Heart left ventricle (tissue), 13 donors: ENCODE results near the gene CCDC93.

Experiments used
- CTCF ChIP-seq, 12 donors: fragments of 200-600 bp; sonication (generic) in 4 of 12; IDR thresholded peaks; one replicate each; pipeline versions ENCODE4 v1.5.0 to v1.8.0; 2018 to 2022; ENCODE audit warnings: antibody characterized with exemption in 12 of 12, mild to moderate bottlenecking in 5 of 12
- POLR2A ChIP-seq, 2 donors: fragments of 450-650 bp; IDR thresholded peaks; one replicate each; pipeline ENCODE4 v1.6.1; 2017; ENCODE audit warnings: antibody characterized with exemption in 2 of 2, mild to moderate bottlenecking in 2 of 2, moderate library complexity in 2 of 2
- donor health status: ischemic (EF 13 %, LVEDD 7.1; RV severe dilation, severe dysfunction).
- donor health status: DM: no; HTN: yes; CAD: no.
- donor health status: DM: no; HTN: no; CAD: no.
- donor health status: ischemic (EF 25% LVEDD 6.9; RV normal size, moderate dysfunction).
- donor health status: ischemic (EF 25% LVEDD 5.7; RV mildly dilated, moderate dysfunction).
- donor health status: ischemic (EF 35%, LVEDD 5.7; RV mildly dilated, moderate dysfunction).
- donor health status: nonischemic (EF 11% LVEDD 7.7; RV severe dilation, severe dysfunction).
- donor health status: DM: yes; HTN: yes; CAD: no.
- donor health status: PGD.
- donor health status: ischemic (EF 29% LVEDD 5.4; RV normal size, mild dysfunction).
- donor health status: nonischemic (EF 23%, LVEDD 6.1; RV moderate dilation, normal function).

- TF ChIP-seq CTCF (IDR thresholded peaks at IDR 0.05) (no peak), POLR2A (IDR thresholded peaks at IDR 0.05) (no peak)
Observed at GRCh38 chr2:118054213-118055008, 40.5 kb upstream of the CCDC93 start.
